ENCODE data around the gene KLC1. TPM values are rescaled to one million over a fixed set of nuclear protein-coding genes. Genes with fewer than 3 reads are reported as not detected.

The KLC1 gene
- total RNA-seq, 1 donor from 2014 or later: 238 TPM

DNA sequence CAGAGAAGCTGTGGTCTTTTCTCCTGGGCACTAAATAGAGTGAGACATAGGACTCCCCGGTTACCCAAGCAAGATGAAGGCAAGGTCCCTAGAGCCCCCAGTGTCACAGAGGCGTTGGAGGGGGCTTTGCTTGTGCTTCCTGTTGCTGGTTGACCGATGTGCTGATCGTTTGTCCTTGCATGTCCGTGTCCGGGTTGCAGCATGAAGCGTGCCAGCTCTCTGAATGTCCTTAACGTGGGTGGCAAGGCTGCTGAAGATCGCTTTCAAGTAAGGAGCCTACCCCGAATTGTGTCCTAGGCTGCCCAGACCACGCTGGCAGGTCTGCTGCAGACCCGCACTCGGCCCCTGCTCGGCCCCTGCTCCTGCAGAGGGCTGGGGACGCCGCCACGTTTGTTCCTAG lies 63.1 kb downstream of the KLC1 start:
- FAIRE-seq (no peak), DNase-seq (ENCODE audit: low read depth) (no peak)
- no peaks in the 10 kb centered on the region for H3K27me3 ChIP-seq (ENCODE audit: insufficient read depth, low read length)
- no peak for TF ChIP-seq EZH2 (IDR thresholded peaks at IDR 0.05; ENCODE audit: insufficient read depth, low read length)
- TF ChIP-seq, protein P1, sequence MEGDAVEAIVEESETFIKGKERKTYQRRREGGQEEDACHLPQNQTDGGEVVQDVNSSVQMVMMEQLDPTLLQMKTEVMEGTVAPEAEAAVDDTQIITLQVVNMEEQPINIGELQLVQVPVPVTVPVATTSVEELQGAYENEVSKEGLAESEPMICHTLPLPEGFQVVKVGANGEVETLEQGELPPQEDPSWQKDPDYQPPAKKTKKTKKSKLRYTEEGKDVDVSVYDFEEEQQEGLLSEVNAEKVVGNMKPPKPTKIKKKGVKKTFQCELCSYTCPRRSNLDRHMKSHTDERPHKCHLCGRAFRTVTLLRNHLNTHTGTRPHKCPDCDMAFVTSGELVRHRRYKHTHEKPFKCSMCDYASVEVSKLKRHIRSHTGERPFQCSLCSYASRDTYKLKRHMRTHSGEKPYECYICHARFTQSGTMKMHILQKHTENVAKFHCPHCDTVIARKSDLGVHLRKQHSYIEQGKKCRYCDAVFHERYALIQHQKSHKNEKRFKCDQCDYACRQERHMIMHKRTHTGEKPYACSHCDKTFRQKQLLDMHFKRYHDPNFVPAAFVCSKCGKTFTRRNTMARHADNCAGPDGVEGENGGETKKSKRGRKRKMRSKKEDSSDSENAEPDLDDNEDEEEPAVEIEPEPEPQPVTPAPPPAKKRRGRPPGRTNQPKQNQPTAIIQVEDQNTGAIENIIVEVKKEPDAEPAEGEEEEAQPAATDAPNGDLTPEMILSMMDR (IDR thresholded peaks at IDR 0.05; ENCODE audit: insufficient read depth, low read depth, low read length): no peak
- Mint-ChIP-seq H3K4me3 (ENCODE audit: unreplicated experiment) (no peak overlapping the region), H3K4me1 (ENCODE audit: low read depth, unreplicated experiment) (peaks cover 24% of the 10 kb centered on the region), H3K36me3 (ENCODE audit: low read depth, unreplicated experiment) (peaks cover 4% of the 10 kb centered on the region), H3K27me3 (ENCODE audit: low read depth, unreplicated experiment) (no peaks in the 10 kb centered on the region), H3K27ac (ENCODE audit: unreplicated experiment) (no peak overlapping the region), H3K9me3 (ENCODE audit: unreplicated experiment) (no peaks in the 10 kb centered on the region)
- peaks cover 39% of the 10 kb centered on the region for H3K4me1 ChIP-seq (ENCODE audit: insufficient read depth, low read length)
- peaks cover 32% of the 10 kb centered on the region for H3K36me3 ChIP-seq (ENCODE audit: insufficient read depth, low read length)
- H3K9ac ChIP-seq (ENCODE audit: low read length): no peak overlapping the region
- peaks cover 74% of the 10 kb centered on the region for H3K79me2 ChIP-seq (ENCODE audit: insufficient read depth, low read length)
- H2AFZ ChIP-seq (ENCODE audit: low read depth, low read length): no peak overlapping the region
- H3K4me3 ChIP-seq (ENCODE audit: insufficient read depth, low read depth, low read length): no peak overlapping the region
- no peak overlapping the region for H3K4me2 ChIP-seq (ENCODE audit: low read length)
- no peak overlapping the region for H3K27ac ChIP-seq (ENCODE audit: low read depth, low read length)
- H4K20me1 ChIP-seq (ENCODE audit: insufficient read depth, low read length): peaks cover 72% of the 10 kb centered on the region
- no peaks in the 10 kb centered on the region for H3K9me3 ChIP-seq (ENCODE audit: insufficient read depth, low read depth, low read length)

DNA sequence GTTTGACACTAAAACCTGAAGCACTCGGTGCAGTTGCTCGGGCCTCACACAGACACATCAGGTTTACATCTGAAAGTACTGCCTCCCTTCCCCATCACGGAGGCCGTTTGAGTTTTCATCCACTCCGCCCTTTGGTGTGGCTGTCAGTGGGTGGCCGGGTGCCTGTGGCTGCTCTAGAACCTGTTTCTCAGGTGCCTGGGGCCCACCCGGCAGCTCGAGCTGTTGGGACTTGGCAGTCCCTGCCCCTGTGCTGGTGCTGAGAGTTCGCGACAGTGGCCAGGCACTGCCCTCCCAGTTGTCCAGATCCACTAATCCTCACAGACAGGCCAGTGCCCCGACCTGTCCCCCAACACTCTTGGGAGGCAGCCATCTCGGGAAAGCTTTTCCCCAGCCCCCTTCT lies 63.9 kb downstream of the KLC1 start:
- Histone ChIP-seq H3K9ac (ENCODE audit: low read length) (no peak overlapping the region), H3K4me2 (ENCODE audit: low read length) (no peak overlapping the region), H3K79me2 (ENCODE audit: insufficient read depth, low read length) (peaks cover 78% of the 10 kb centered on the region), H4K20me1 (ENCODE audit: insufficient read depth, low read length) (peaks cover 79% of the 10 kb centered on the region), H3K4me1 (ENCODE audit: insufficient read depth, low read length) (peaks cover 35% of the 10 kb centered on the region), H3K27ac (ENCODE audit: low read depth, low read length) (no peak overlapping the region), H3K4me3 (ENCODE audit: insufficient read depth, low read depth, low read length) (no peak overlapping the region), H3K36me3 (ENCODE audit: insufficient read depth, low read length) (peaks cover 31% of the 10 kb centered on the region), H3K27me3 (ENCODE audit: insufficient read depth, low read length) (no peaks in the 10 kb centered on the region), H2AFZ (ENCODE audit: low read depth, low read length) (no peak overlapping the region), H3K9me3 (ENCODE audit: insufficient read depth, low read depth, low read length) (no peaks in the 10 kb centered on the region)
- FAIRE-seq: no peak
- H3K27ac Mint-ChIP-seq (ENCODE audit: unreplicated experiment): peak overlapping the region; percentile 34
- no peak overlapping the region for H3K4me3 Mint-ChIP-seq (ENCODE audit: unreplicated experiment)
- no peaks in the 10 kb centered on the region for H3K9me3 Mint-ChIP-seq (ENCODE audit: unreplicated experiment)
- peaks cover 4% of the 10 kb centered on the region for H3K36me3 Mint-ChIP-seq (ENCODE audit: low read depth, unreplicated experiment)
- TF ChIP-seq EZH2 (IDR thresholded peaks at IDR 0.05; ENCODE audit: insufficient read depth, low read length): no peak
- TF ChIP-seq, protein P1 (IDR thresholded peaks at IDR 0.05; ENCODE audit: insufficient read depth, low read depth, low read length): no peak
- no peak for DNase-seq (ENCODE audit: low read depth)
- H3K4me1 Mint-ChIP-seq (ENCODE audit: low read depth, unreplicated experiment): peaks cover 27% of the 10 kb centered on the region
- H3K27me3 Mint-ChIP-seq (ENCODE audit: low read depth, unreplicated experiment): no peaks in the 10 kb centered on the region

DNA sequence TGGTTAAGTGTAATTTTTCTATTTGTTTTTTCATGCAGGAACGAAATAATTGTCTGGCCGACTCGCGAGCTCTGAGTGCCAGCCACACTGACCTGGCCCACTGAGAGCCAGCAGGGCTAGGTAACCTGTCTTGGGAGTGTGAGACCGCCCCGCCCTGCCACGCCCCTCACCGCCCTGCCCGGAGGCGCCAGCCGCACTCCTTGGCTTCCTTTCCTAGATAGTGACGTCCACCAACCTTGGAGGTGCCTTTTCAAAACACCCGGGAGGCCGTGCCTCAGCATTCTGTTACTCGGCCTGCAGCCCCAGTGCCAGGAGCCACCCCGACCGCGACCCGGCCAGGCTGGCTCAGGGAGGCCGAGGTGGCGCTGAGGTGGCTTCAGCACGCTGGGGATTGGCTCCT lies 64.5 kb downstream of the KLC1 start:
- TF ChIP-seq, protein P1 (IDR thresholded peaks at IDR 0.05; ENCODE audit: insufficient read depth, low read depth, low read length): no peak
- TF ChIP-seq EZH2 (IDR thresholded peaks at IDR 0.05; ENCODE audit: insufficient read depth, low read length): no peak
- peaks cover 26% of the 10 kb centered on the region for H3K36me3 ChIP-seq (ENCODE audit: insufficient read depth, low read length)
- H3K4me3 ChIP-seq (ENCODE audit: insufficient read depth, low read depth, low read length): no peak overlapping the region
- H3K36me3 Mint-ChIP-seq (ENCODE audit: low read depth, unreplicated experiment): peaks cover 4% of the 10 kb centered on the region
- DNase-seq (ENCODE audit: low read depth) (no peak), FAIRE-seq (no peak)
- no peaks in the 10 kb centered on the region for H3K27me3 ChIP-seq (ENCODE audit: insufficient read depth, low read length)
- no peak overlapping the region for H3K4me2 ChIP-seq (ENCODE audit: low read length)
- H3K4me1 Mint-ChIP-seq (ENCODE audit: low read depth, unreplicated experiment): peaks cover 27% of the 10 kb centered on the region
- H3K27me3 Mint-ChIP-seq (ENCODE audit: low read depth, unreplicated experiment): no peaks in the 10 kb centered on the region
- no peak overlapping the region for H3K27ac ChIP-seq (ENCODE audit: low read depth, low read length)
- peaks cover 33% of the 10 kb centered on the region for H3K4me1 ChIP-seq (ENCODE audit: insufficient read depth, low read length)
- no peak overlapping the region for H2AFZ ChIP-seq (ENCODE audit: low read depth, low read length)
- peaks cover 80% of the 10 kb centered on the region for H3K79me2 ChIP-seq (ENCODE audit: insufficient read depth, low read length)
- no peak overlapping the region for H3K4me3 Mint-ChIP-seq (ENCODE audit: unreplicated experiment)
- H3K9me3 Mint-ChIP-seq (ENCODE audit: unreplicated experiment): no peaks in the 10 kb centered on the region
- no peaks in the 10 kb centered on the region for H3K9me3 ChIP-seq (ENCODE audit: insufficient read depth, low read depth, low read length)
- no peak overlapping the region for H3K27ac Mint-ChIP-seq (ENCODE audit: unreplicated experiment)
- no peak overlapping the region for H3K9ac ChIP-seq (ENCODE audit: low read length)
- H4K20me1 ChIP-seq (ENCODE audit: insufficient read depth, low read length): peaks cover 83% of the 10 kb centered on the region
